ENCODE measurements around the gene TBCK. TPM values are rescaled to one million over a fixed set of nuclear protein-coding genes. Genes with fewer than 3 reads are reported as not detected.

The TBCK gene
- total and polyA plus RNA-seq, 2 of the 8 experiments (the other 6 are each of a cell fraction or from before 2014, with no cell fraction given) = 10.2 to 18.7 TPM

DNA sequence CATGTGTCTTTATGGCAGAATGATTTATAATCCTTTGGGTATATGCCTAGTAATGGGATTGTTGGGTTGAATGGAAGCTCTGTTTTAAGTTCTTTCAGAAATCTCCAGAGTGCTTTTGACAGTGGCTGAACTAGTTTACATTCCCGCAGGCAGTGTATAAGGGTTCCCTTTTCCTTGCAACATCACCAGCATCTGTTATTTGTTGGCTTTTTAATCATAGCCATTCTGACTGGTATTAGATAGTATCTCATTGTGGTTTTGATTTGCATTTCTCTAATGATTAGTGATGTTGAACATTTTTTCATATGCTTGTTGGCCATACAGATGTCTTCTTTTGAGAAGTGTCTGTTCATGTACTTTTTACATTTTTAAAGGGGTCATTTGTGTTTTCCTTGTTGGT is 129.8 kb downstream of the TBCK start:
- H2AK5ac ChIP-seq (ENCODE audit: low read depth, low read length) = no peak overlapping the region
- no peaks in the 10 kb centered on the region for H3K79me2 ChIP-seq (ENCODE audit: control insufficient read depth in 1 of 2, insufficient read depth in 2 of 2, low read length in 2 of 2)
- no peak for DNase-seq (ENCODE audit: low read depth in 1 of 2, low spot score in 2 of 2)
- H2AFZ ChIP-seq (ENCODE audit: low read length) = no peak overlapping the region
- H3K27ac ChIP-seq (ENCODE audit: low read depth, low read length) = no peak overlapping the region
- TF ChIP-seq SAP30 (IDR thresholded peaks at IDR 0.05; ENCODE audit: insufficient read depth, insufficient replicate concordance, low read length) (no peak), KDM4A (IDR thresholded peaks at IDR 0.05; ENCODE audit: low read depth, low read length, severe bottlenecking) (no peak), RBBP5 (IDR thresholded peaks at IDR 0.05; ENCODE audit: borderline replicate concordance, low read depth, low read length) (no peak), CBX8 (IDR thresholded peaks at IDR 0.05; ENCODE audit: borderline replicate concordance, low read depth, low read length) (no peak), BACH1 (IDR thresholded peaks at IDR 0.05; ENCODE audit: low read length) (no peak), RNF2 (IDR thresholded peaks at IDR 0.05; ENCODE audit: borderline replicate concordance, low read depth, low read length, missing control alignments, poor library complexity, severe bottlenecking) (no peak), TAF1 (IDR thresholded peaks at IDR 0.05; ENCODE audit: low read depth, low read length) (no peak), RAD21 (IDR thresholded peaks at IDR 0.05 in 1 of 2, conservative IDR thresholded peaks at IDR 0.05 in 1 of 2; ENCODE audit: low read depth in 2 of 2, low read length in 2 of 2) (no peak)
- TF ChIP-seq, protein P1, sequence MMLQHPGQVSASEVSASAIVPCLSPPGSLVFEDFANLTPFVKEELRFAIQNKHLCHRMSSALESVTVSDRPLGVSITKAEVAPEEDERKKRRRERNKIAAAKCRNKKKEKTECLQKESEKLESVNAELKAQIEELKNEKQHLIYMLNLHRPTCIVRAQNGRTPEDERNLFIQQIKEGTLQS (IDR thresholded peaks at IDR 0.05; ENCODE audit: insufficient read depth, low read depth, low read length) = no peak
- H3K4ac ChIP-seq (replicated peaks; ENCODE audit: insufficient read length, low read depth, low read length) = no peak overlapping the region
- no peak overlapping the region for H3K23ac ChIP-seq (ENCODE audit: insufficient read length)
- WGBS, 2 experiments (ENCODE audit: extremely low coverage in 1 of 2, insufficient coverage in 1 of 2, insufficient read length in 1 of 2, insufficient replicate concordance in 2 of 2, low coverage in 1 of 2, low lambda C conversion rate in 2 of 2, missing lambda C conversion rate in 1 of 2) = 94% methylated on average over 1 of the region's 1 CpG; no CpG with 5 or more reads in 1 of the 2 experiments
- no peak overlapping the region for H2BK120ac ChIP-seq (replicated peaks; ENCODE audit: low read depth, low read length)
- no peak for FAIRE-seq
- H2BK5ac ChIP-seq (ENCODE audit: low read depth, low read length) = no peak overlapping the region
- no peaks in the 10 kb centered on the region for H3K9me3 ChIP-seq (ENCODE audit: insufficient read depth in 2 of 2, low read depth in 1 of 2, low read length in 1 of 2)
- no peaks in the 10 kb centered on the region for H3K79me1 ChIP-seq (ENCODE audit: low read depth, low read length)
- no peak overlapping the region for H3K4me3 ChIP-seq (ENCODE audit: extremely low read depth in 1 of 4, insufficient read depth in 2 of 4, low read depth in 3 of 4, low read length in 4 of 4)
- H2BK12ac ChIP-seq (ENCODE audit: low read depth, low read length) = no peak overlapping the region
- no peak overlapping the region for H3K18ac ChIP-seq (ENCODE audit: extremely low read depth, low read length)
- no peak overlapping the region for H4K5ac ChIP-seq (ENCODE audit: insufficient read length, low read depth, low read length)
- H3K27me3 ChIP-seq (replicated peaks in 1 of 4; ENCODE audit: control insufficient read depth in 3 of 4, extremely low read depth in 1 of 4, insufficient read depth in 3 of 4, low read length in 3 of 4) = no peaks in the 10 kb centered on the region
- no peak overlapping the region for H4K91ac ChIP-seq (replicated peaks; ENCODE audit: insufficient read length, low read length)
- H3K56ac ChIP-seq (replicated peaks; ENCODE audit: insufficient read length, low read depth, low read length) = no peak overlapping the region
- no peak overlapping the region for H2BK20ac ChIP-seq (ENCODE audit: low read length)
- ChIA-PET CTCF (ENCODE audit: partially characterized antibody) (no interaction called here), POLR2A (ENCODE audit: partially characterized antibody) (no interaction called here)
- H4K8ac ChIP-seq (ENCODE audit: extremely low read depth, insufficient read depth, low read length) = no peak overlapping the region
- H3K4me2 ChIP-seq (ENCODE audit: insufficient read depth in 1 of 2, low read depth in 2 of 2, low read length in 2 of 2) = no peak overlapping the region
- no peaks in the 10 kb centered on the region; a peak in 3 of 8 replicates for H3K36me3 ChIP-seq (ENCODE audit: control insufficient read depth in 2 of 4, insufficient read depth in 4 of 4, low read length in 3 of 4)
- H3K14ac ChIP-seq (ENCODE audit: insufficient read length) = no peak overlapping the region
- H2BK15ac ChIP-seq (ENCODE audit: low read length) = no peak overlapping the region
- no peak overlapping the region for H3K9ac ChIP-seq (replicated peaks in 1 of 4; ENCODE audit: extremely low read depth in 1 of 4, low read depth in 3 of 4, low read length in 3 of 4)
- H3K4me1 ChIP-seq (replicated peaks in 1 of 4; ENCODE audit: control insufficient read depth in 3 of 4, insufficient read depth in 4 of 4, low read length in 3 of 4) = no peaks in the 10 kb centered on the region
- no peaks in the 10 kb centered on the region for H4K20me1 ChIP-seq (replicated peaks in 1 of 2; ENCODE audit: control insufficient read depth in 1 of 2, insufficient read depth in 2 of 2, low read length in 2 of 2)
- no peaks in the 10 kb centered on the region for H3K23me2 ChIP-seq (ENCODE audit: low read depth, low read length)
